GM12878 (cell line): ENCODE results near the gene CXXC5. TPM values are rescaled to one million over a fixed set of nuclear protein-coding genes. Genes with fewer than 3 reads are reported as not detected.

Experiments
- ATAC-seq: fragments of 200-7000 bp; cut with Tn5 transposase; 3 replicates; pipeline ENCODE4 v1.9.1; 2020; ENCODE audit warnings: mild to moderate bottlenecking, moderate library complexity
- BruUV-seq: library from RNA; stranded (reverse); fragments of 400-500 nt; replicated peaks from 2 replicates; lab custom pipeline; 2021; lab: Mats Ljungman, UMichigan
- CTCF ChIA-PET: fragments of 300-600 bp; sonication (Branson Sonifier 250); formaldehyde crosslinking; extraction: SDS; loops from one replicate; lab custom pipeline; 2021; ENCODE audit warnings: inconsistent platforms; lab: Yijun Ruan, JAX
- POLR2A ChIA-PET: fragments of 350-600 bp; formaldehyde crosslinking; extraction: SDS; loops from one replicate; lab custom pipeline; 2021; ENCODE audit warnings: inconsistent platforms; lab: Charles Lee
- RAD21 ChIA-PET: fragments of 300-600 bp; sonication (Branson Sonifier 250); formaldehyde crosslinking; loops from one replicate; lab custom pipeline; 2023; ENCODE audit warnings: antibody characterized with exemption; ENCODE audit not compliant: unreplicated experiment; lab: Charles Lee
- SMC1A ChIA-PET: fragments of 300-600 bp; sonication (Branson Sonifier 250); formaldehyde crosslinking; loops from one replicate; lab custom pipeline; 2023; ENCODE audit not compliant: unreplicated experiment, uncharacterized antibody; lab: Charles Lee
- DNase-seq: peaks from one replicate; pipeline ENCODE4 v3.0.0-alpha.2; 2011; ENCODE audit warnings: low read depth, low spot score
- FAIRE-seq: peaks from 3 replicates; lab custom pipeline; 2011; peaks lifted over from hg19 to GRCh38; lab: Jason Lieb, UNC
- H2AFZ ChIP-seq: 2 replicates; pipeline ENCODE4 v1.6.0; 2011; ENCODE audit warnings: low read depth, low read length, control low read depth; ENCODE audit not compliant: control insufficient read depth
- H3K27ac ChIP-seq: 2 replicates; pipeline ENCODE4 v1.5.1; 2011; ENCODE audit warnings: control low read depth; ENCODE audit not compliant: control insufficient read depth, insufficient read depth
- H3K27me3 ChIP-seq, 2 experiments: replicated peaks in 1 of 2; 2 replicates each; pipeline versions ENCODE4 v1.6.0 to v1.6.1; 2011; ENCODE audit warnings: low read length in 1 of 2; ENCODE audit not compliant: control insufficient read depth in 2 of 2, insufficient read depth in 2 of 2
- H3K36me3 ChIP-seq, 2 experiments: 2 replicates each; pipeline ENCODE4 v1.5.1; 2011; ENCODE audit warnings: low read length in 1 of 2; ENCODE audit not compliant: control insufficient read depth in 2 of 2, insufficient read depth in 2 of 2
- H3K4me1 ChIP-seq: 2 replicates; pipeline ENCODE4 v1.6.1; 2011; ENCODE audit warnings: mild to moderate bottlenecking, low read length, moderate library complexity, mixed read lengths; ENCODE audit not compliant: control insufficient read depth, insufficient read depth
- H3K4me2 ChIP-seq: 2 replicates; pipeline ENCODE4 v1.6.0; 2011; ENCODE audit warnings: control low read depth; ENCODE audit not compliant: control insufficient read depth, insufficient read depth
- H3K4me3 ChIP-seq: fragments of 200-600 bp; sonication (generic); 2 replicates; pipeline ENCODE4 v1.5.1; 2016
- H3K79me2 ChIP-seq: 2 replicates; pipeline ENCODE4 v1.6.0; 2011; ENCODE audit warnings: low read length; ENCODE audit not compliant: control insufficient read depth, insufficient read depth
- H3K9ac ChIP-seq: 2 replicates; pipeline ENCODE4 v1.8.0; 2011; ENCODE audit warnings: low read length, control low read depth, mixed read lengths; ENCODE audit not compliant: control insufficient read depth, insufficient read depth
- H3K9me3 ChIP-seq: replicated peaks from 3 replicates; pipeline ENCODE4 v1.5.1; 2011; ENCODE audit warnings: mild to moderate bottlenecking, low read length; ENCODE audit not compliant: control insufficient read depth, insufficient read depth
- H4K20me1 ChIP-seq: 2 replicates; pipeline ENCODE4 v1.6.0; 2011; ENCODE audit not compliant: control insufficient read depth, insufficient read depth
- ATF3 ChIP-seq: IDR thresholded peaks from 2 replicates; pipeline ENCODE4 v1.6.1; 2011; ENCODE audit warnings: low read depth, mild to moderate bottlenecking, low read length, moderate library complexity, borderline replicate concordance; ENCODE audit errors: extremely low read depth
- BMI1 ChIP-seq: fragments of 450-650 bp; IDR thresholded peaks from 2 replicates; pipeline ENCODE4 v1.6.1; 2016; ENCODE audit warnings: mild to moderate bottlenecking, moderate library complexity, borderline replicate concordance
- FOXK2 ChIP-seq: fragments of 450-650 bp; IDR thresholded peaks from 2 replicates; pipeline ENCODE4 v1.6.1; 2017; ENCODE audit warnings: mild to moderate bottlenecking, moderate library complexity
- GATAD2B ChIP-seq: fragments of 450-650 bp; conservative IDR thresholded peaks from 2 replicates; pipeline ENCODE4 v1.6.1; 2017; ENCODE audit warnings: low read depth, mild to moderate bottlenecking, moderate library complexity
- NFYB ChIP-seq: IDR thresholded peaks from 2 replicates; pipeline ENCODE4 v1.6.1; 2011; ENCODE audit warnings: low read depth, mild to moderate bottlenecking, low read length, improper control_type of control experiment, moderate library complexity; ENCODE audit not compliant: insufficient read depth
- RELA ChIP-seq: fragments of 450-650 bp; IDR thresholded peaks from 2 replicates; pipeline ENCODE4 v1.8.0; 2014; ENCODE audit warnings: borderline replicate concordance; ENCODE audit not compliant: partially characterized antibody
- RELB ChIP-seq: fragments of 450-650 bp; IDR thresholded peaks from 2 replicates; pipeline ENCODE4 v1.6.1; 2017; ENCODE audit warnings: low read depth, mild to moderate bottlenecking, moderate library complexity
- USF2 ChIP-seq: IDR thresholded peaks from 2 replicates; pipeline ENCODE4 v1.6.1; 2011; ENCODE audit warnings: low read depth, low read length, improper control_type of control experiment, borderline replicate concordance
- YBX1 ChIP-seq: fragments of 450-650 bp; IDR thresholded peaks from 2 replicates; pipeline ENCODE4 v1.6.1; 2016; ENCODE audit warnings: antibody characterized with exemption
- ZBTB40 ChIP-seq: fragments of 450-650 bp; IDR thresholded peaks from 2 replicates; pipeline ENCODE4 v1.6.1; 2016; ENCODE audit warnings: mild to moderate bottlenecking, moderate library complexity, borderline replicate concordance
- WGBS: methylation state at CpG from one replicate; pipeline ENCODE4 v1.1.6; 2016; ENCODE audit warnings: low lambda C conversion rate; ENCODE audit not compliant: insufficient replicate concordance, insufficient coverage; ENCODE audit errors: missing lambda C conversion rate; 5-methylcytosine and 5-hydroxymethylcytosine counted together
- in situ Hi-C: fragments of 300-500 bp; cut with MboI; formaldehyde crosslinking; loops from 9 replicates; pipeline ENCODE4 v1.14.3; 2018; ENCODE audit warnings: mixed read lengths
- intact Hi-C: fragments of 100-400 bp; cut with micrococcal nuclease; formaldehyde crosslinking; loops from one replicate; pipeline ENCODE4 v1.14.2; 2022; ENCODE audit not compliant: unreplicated experiment
- polyA plus RNA-seq, 11 experiments: library from polyadenylated mRNA; depleted of rRNA in 4 of 11; unstranded in 6 of 11; stranded (reverse) in 5 of 11; fragments of >200 nt; fragmentation: Nextera tagmentation in 4 of 11; fragmentation: Illumina TruSeq in 1 of 11; extraction: Ambion mirVana in 4 of 11; extraction: Trizol in 1 of 11; gene quantifications; 1 replicate in 1 of 11; 2 replicates in 10 of 11; pipeline versions ENCODE4 v1.2.1 to v1.2.3, GENCODE V29; 2011 to 2016; ENCODE audit warnings: inconsistent platforms in 2 of 11, missing spikeins in 2 of 11, low read depth in 1 of 11
- total RNA-seq, 4 experiments: library from RNA; depleted of rRNA in 3 of 4; stranded (reverse); fragments of >200 nt in 3 of 4; fragmentation: Illumina TruSeq in 1 of 4; extraction: Trizol in 1 of 4; gene quantifications; 2 replicates each; pipeline versions ENCODE4 v1.2.1 to v1.2.3, GENCODE V29; 2013 to 2021

The CXXC5 gene
- total and polyA plus RNA-seq, 10 of the 15 experiments (the other 5 are each of a cell fraction or from before 2014, with no cell fraction given) = 1.8 to 90.8 (median 40.7) TPM

- TF ChIP-seq ZBTB40 (no peak), NFYB (no peak), RELA (no peak), YBX1 (no peak)
Observed at GRCh38 chr5:139668924-139669661, 20.9 kb downstream of the CXXC5 start (continued).

- peak; percentile 41 for ATAC-seq
- no peak for DNase-seq
- RAD21 ChIA-PET = interaction anchor here (0.6 to 14.6 kb wide), 16 partner anchors 10 to 248 kb away, joined by 3 to 186 read pairs (median 10); partner anchors contain the start of gene CXXC5
- under 1% methylated on average over 19 of the region's 23 CpGs for WGBS
- Histone ChIP-seq H3K27ac (peak overlapping the region; percentile 99), H3K4me2 (peak overlapping the region; percentile 92), H3K4me3 (peak overlapping the region; percentile 84), H4K20me1 (peaks cover under 1% of the 10 kb centered on the region; the same call in 1 of the 2 replicates), H3K9ac (peak overlapping the region; percentile 93), H2AFZ (no peak overlapping the region; the same call in 1 of the 2 replicates), H3K79me2 (peaks cover 95% of the 10 kb centered on the region), H3K9me3 (no peaks in the 10 kb centered on the region), H3K4me1 (peaks cover 61% of the 10 kb centered on the region), H3K36me3 (peaks cover 3 to 13% of the 10 kb centered on the region in 2 experiments), H3K27me3 (no peaks in the 10 kb centered on the region)
- intact Hi-C loops (loop anchor here (1.0 kb wide), 3 partner anchors 18 to 34 kb away; partner anchors contain the start of gene CXXC5), in situ Hi-C loops (no loop called here)
- SMC1A ChIA-PET = interaction anchor here (0.5 to 13.6 kb wide), 11 partner anchors 10 to 249 kb away, joined by 3 to 151 read pairs (median 14); partner anchors contain the start of gene CXXC5
- no peak for FAIRE-seq
- CTCF ChIA-PET = interaction anchor here (0.6 to 13.8 kb wide), 17 partner anchors 8 to 299 kb away, joined by 3 to 186 read pairs (median 4); no protein-coding TSS in a partner anchor
- POLR2A ChIA-PET = interaction anchor here (0.7 to 16.9 kb wide), 13 partner anchors 10 to 233 kb away, joined by 3 to 163 read pairs (median 19); partner anchors contain the start of gene CXXC5
- BruUV-seq = no TSS peak
- TF ChIP-seq GATAD2B (peak; percentile 87), RELA (no peak), FOXK2 (no peak), USF2 (no peak), ATF3 (no peak), RELB (peak; percentile 75; the same call in 1 of the 2 replicates), BMI1 (no peak)
Observed at GRCh38 chr5:139669662-139670368, 21.7 kb downstream of the CXXC5 start.
